WERI-Rb-1 (cell line): ENCODE results near the gene AZU1.
"Not testable (repeated sequence)": the region's sequence is repeated elsewhere in the genome, so short reads cannot be mapped to it uniquely, and the experiment has no call there.

Source experiments
- DNase-seq: peaks from one replicate; pipeline ENCODE4 v3.0.0-alpha.2; 2020
- H3K27ac ChIP-seq: fragments of 250-450 bp; sonication (Bioruptor Pico); 2 replicates; pipeline ENCODE4 v1.5.1; 2020; ENCODE audit warnings: mild to moderate bottlenecking, moderate library complexity
- H3K27me3 ChIP-seq: fragments of 250-450 bp; sonication (Bioruptor Pico); 2 replicates; pipeline ENCODE4 v1.5.1; 2021; ENCODE audit warnings: mild to moderate bottlenecking, low read depth, moderate library complexity; ENCODE audit not compliant: insufficient read depth, severe bottlenecking
- H3K36me3 ChIP-seq: fragments of 250-450 bp; sonication (Bioruptor Pico); 2 replicates; pipeline ENCODE4 v1.5.1; 2020; ENCODE audit warnings: mild to moderate bottlenecking, moderate library complexity
- H3K4me3 ChIP-seq: 2 replicates; pipeline ENCODE4 v1.5.1; 2011; ENCODE audit warnings: low read depth, mild to moderate bottlenecking, control low read depth, low read length
- H3K9me3 ChIP-seq: fragments of 250-450 bp; sonication (Bioruptor Pico); 2 replicates; pipeline ENCODE4 v1.5.1; 2021; ENCODE audit warnings: mild to moderate bottlenecking, moderate library complexity; ENCODE audit not compliant: severe bottlenecking
- CTCF ChIP-seq: IDR thresholded peaks from 2 replicates; pipeline ENCODE4 v1.5.1; 2011; ENCODE audit warnings: low read depth, mild to moderate bottlenecking, control low read depth, inconsistent platforms, low read length

Gene AZU1

GRCh38 chr19:843180-843835 lies 15.7 kb downstream of the AZU1 start:
- H3K4me3 ChIP-seq, result peak overlapping the region; percentile 38
- no peaks in the 10 kb centered on the region for H3K9me3 ChIP-seq
- peak; percentile 70 for DNase-seq

GRCh38 chr19:843836-844545 lies 16.4 kb downstream of the AZU1 start:
- peak overlapping the region; percentile 38 for H3K4me3 ChIP-seq
- H3K27ac ChIP-seq, result no peak overlapping the region
- no peak for DNase-seq
- no peaks in the 10 kb centered on the region for H3K9me3 ChIP-seq
- H3K27me3 ChIP-seq, result no peaks in the 10 kb centered on the region
- TF ChIP-seq CTCF, result no peak
- H3K36me3 ChIP-seq, result no peaks in the 10 kb centered on the region

More at GRCh38 chr19:843180-843835, 15.7 kb downstream of the AZU1 start:
- Histone ChIP-seq H3K27ac (no peak overlapping the region), H3K27me3 (no peaks in the 10 kb centered on the region), H3K36me3 (no peaks in the 10 kb centered on the region)
- TF ChIP-seq CTCF, result 0 out of 2 replicates have a peak, but pooled peaks have one; percentile 3

DNA sequence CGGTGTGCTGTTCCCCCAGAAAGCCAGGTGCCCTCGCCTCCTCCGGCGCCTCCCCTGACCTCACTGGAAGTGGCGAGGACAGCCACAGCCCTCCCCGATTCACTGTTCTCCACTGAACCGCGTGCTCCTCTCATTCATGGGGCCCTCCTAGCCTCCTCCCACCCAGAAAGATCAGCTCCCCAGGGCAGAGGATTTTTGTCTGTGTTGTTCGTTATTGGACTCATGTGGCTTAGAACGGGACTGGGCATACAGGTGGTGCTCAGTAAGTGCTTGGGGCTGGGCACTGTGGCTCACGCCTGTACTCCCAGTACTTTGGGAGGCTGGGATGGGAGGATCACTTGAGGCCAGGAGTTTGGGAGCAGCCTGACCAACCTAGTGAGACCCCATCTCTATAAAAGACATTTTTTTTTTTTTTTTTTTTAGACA lies 16.9 kb downstream of the AZU1 start:
- H3K4me3 ChIP-seq, result no peak overlapping the region
- H3K36me3 ChIP-seq, result no peaks in the 10 kb centered on the region
- no peak for TF ChIP-seq CTCF
- H3K27me3 ChIP-seq, result no peaks in the 10 kb centered on the region
- DNase-seq, result no peak
- no peak overlapping the region for H3K27ac ChIP-seq
- H3K9me3 ChIP-seq, result no peaks in the 10 kb centered on the region

DNA sequence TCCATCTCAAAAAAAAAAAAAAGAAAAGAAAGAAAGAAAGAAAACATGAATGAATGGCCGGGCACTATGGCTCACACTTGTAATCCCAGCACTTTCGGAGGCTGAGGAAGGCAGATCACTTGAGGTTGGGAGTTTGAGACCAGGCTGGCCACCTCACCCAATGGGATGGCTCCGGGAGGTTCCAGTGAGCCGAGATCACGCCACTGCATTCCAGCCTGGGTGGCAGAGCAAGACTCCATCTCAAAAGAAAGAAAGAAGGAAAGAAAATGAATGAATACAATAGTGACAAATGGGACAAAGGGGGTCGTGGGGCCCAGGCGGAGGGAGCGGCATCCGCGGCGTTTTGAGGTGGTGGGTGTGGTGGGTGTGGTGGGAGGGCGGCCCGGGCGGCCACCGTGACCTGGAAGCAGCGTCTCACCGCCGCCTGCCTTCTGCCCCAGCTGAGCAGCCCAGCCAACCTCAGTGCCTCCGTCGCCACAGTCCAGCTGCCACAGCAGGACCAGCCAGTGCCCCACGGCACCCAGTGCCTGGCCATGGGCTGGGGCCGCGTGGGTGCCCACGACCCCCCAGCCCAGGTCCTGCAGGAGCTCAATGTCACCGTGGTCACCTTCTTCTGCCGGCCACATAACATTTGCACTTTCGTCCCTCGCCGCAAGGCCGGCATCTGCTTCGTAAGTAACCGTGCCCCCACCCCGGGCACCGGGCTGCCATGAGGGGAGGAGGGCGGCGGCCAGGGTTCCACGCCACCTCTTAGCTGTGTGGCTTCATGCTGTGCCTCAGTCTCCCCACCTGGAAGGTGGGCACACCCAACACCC lies 18.3 kb downstream of the AZU1 start:
- TF ChIP-seq CTCF, result no peak
- H3K9me3 ChIP-seq, result no peaks in the 10 kb centered on the region
- H3K36me3 ChIP-seq, result no peaks in the 10 kb centered on the region
- H3K27ac ChIP-seq, result no peak overlapping the region
- no peak for DNase-seq
- no peaks in the 10 kb centered on the region for H3K27me3 ChIP-seq
- H3K4me3 ChIP-seq, result no peak overlapping the region

DNA sequence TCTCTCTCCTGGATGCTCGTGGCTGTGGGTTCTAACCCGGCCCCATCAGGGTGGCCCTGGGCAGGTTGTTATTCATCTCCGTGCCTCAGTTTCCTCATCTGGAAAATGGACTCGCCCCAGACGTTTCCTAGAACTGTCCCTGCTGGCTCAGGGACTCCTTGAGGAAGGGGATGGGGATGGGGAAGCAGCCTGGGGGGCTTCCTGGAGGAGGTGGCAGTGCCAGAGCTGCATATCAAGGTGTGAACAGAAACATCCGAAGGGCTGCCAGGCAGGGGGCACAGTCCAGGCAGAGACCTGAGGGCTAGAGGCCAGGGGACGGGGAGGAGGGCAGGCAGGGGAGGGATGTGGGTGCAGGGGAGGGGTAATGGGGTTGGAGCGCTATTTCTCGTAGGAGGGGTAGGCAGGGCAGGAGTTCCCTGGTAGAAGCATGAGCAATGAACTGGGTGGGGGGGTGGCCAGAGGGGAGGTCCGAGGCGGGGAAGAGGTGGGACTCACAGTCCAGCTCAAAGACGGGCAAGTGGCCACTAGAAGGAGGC lies 20.8 kb downstream of the AZU1 start:
- H3K4me3 ChIP-seq, result no peak overlapping the region
- no peak for TF ChIP-seq CTCF
- H3K27me3 ChIP-seq, result no peaks in the 10 kb centered on the region
- H3K36me3 ChIP-seq, result no peaks in the 10 kb centered on the region
- H3K9me3 ChIP-seq, result no peaks in the 10 kb centered on the region
- no peak overlapping the region for H3K27ac ChIP-seq
- no peak for DNase-seq

GRCh38 chr19:849195-849594 lies 21.6 kb downstream of the AZU1 start:
- not testable (repeated sequence) for H3K27me3 ChIP-seq, H3K27ac ChIP-seq, H3K4me3 ChIP-seq

More at GRCh38 chr19:849195-849594, 21.6 kb downstream of the AZU1 start:
- H3K9me3 ChIP-seq, DNase-seq, H3K36me3 ChIP-seq: not testable (repeated sequence)
